ENCODE data around the gene FBL.
"Not testable (repeated sequence)": the region's sequence is repeated elsewhere in the genome, so short reads cannot be mapped to it uniquely, and the experiment has no call there.

Gene FBL

DNA sequence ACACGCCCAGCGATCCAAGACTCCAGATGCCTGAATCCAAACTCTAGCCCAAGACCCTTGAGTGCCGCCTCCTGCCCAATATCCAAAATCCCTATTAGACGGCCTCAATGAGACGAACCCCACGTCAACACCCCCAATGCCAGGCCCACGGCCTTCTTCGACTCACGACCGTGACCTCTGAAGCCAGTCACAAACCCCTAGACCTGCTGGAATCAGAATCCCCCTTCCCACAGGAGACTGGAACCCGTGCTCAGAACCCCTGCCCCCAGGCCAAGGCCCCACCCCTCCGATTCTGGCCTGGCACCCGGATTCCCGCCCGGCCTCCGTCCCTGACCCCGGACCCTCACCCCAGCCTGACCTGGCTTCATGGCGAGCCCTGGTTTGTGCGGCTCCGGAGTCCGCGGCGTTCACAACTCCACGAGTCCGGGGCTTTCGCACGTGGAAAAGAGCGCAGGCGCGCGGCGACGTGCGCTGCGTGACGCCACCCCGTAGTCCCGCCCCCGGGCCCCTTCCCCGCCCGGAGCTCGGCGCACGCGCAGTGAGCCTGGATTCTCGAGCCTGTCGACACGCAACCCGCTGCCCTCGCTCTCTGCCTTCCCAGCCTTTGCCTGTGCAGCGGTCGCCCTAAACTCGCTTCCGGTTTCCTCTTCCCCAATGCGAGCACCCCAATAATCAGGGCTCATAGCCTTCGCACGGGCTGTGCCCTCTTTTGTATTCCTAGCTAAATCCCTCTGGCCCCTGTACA lies at the start of gene FBL:
FBL (minus strand) TSS at position 447 of the 745 bp plus-strand sequence; CDS start at position 368, 79 bp downstream.
- peak; percentile 97 to 98 (median 98) for DNase-seq (ENCODE audit: low read depth in 3 of 3)

DNA sequence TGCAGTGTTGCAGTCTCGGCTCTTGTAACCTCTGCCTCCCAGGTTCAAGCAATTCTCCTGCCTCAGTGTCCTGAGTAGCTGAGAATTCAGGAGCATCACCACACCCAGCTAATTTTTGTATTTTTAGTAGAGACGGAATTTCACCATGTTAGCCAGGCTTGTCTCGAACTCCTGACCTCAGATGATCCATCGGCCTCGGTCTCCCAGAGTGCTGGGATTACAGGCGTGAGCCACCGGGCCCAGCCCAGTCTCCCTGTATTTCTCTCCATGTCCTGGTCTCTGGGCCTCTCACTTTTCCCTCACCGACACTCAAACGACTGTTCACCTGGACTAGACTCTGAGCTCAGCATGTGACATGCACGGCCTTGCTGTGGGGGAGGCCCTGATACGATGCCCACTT lies 48.9 kb upstream of the FBL start:
- DNase-seq (ENCODE audit: low read depth in 3 of 3), result not testable (repeated sequence)

DNA sequence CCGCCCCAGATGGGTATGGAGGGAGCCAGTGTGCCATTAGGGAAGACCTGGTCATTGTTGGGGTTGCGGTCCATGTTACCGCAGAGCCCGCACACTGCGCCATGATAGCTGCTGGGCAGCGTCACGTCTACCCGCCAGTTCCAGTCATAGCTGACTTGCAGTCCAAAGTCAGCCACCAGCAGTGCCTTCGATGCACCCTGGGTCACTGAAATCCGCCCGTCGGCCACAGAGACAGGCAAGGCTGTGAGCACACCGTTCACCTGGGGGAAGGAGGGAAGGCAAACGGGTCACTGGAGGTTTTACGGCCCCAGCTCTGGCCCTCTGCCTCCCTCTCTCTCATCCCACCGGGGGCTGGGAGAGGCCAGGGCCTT lies 48.0 kb upstream of the FBL start:
- DNase-seq (ENCODE audit: low read depth in 3 of 3), result not testable (repeated sequence)

DNA sequence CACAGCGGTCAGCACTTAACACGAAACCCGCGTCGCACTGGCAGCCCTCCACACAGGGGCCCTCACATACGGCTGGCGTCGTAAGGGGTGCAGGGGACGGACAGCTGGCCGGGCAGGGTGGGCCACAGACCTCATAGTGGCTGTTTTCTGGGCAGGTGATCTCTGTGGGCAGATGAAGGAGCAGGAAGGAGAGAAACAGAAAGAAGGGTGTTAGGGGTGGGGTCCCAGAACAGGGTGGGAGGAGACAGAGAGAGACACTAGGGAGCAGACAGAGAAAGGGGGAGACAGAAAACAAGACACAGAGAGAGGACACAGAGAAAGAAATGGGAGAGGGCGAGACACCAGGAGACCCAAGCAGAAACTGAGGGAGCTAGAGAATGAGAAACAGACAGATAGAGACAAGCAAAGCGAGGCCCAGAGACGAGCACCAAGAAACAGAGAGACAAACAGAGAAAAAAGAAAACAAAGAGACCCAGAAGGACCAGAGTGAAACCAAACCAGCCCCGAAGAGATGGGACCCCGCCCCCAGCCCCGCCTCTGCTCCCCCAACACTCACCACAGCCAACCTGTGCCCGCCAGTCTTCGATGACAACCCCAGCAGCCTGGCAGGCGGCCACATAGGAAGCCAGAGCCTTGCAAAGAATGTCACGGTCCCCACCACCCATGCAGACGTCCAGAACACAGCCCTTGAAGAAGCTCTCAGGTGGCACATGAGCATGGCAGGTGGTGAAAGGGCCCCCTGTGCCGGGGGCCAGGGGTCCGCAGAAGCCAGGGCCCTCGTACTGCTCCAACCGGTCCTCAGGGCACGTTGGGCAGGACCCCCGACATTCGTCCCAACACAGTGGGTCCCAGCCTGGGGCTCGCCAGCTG lies 47.4 kb upstream of the FBL start:
- DNase-seq (ENCODE audit: low read depth in 3 of 3), result not testable (repeated sequence)

DNA sequence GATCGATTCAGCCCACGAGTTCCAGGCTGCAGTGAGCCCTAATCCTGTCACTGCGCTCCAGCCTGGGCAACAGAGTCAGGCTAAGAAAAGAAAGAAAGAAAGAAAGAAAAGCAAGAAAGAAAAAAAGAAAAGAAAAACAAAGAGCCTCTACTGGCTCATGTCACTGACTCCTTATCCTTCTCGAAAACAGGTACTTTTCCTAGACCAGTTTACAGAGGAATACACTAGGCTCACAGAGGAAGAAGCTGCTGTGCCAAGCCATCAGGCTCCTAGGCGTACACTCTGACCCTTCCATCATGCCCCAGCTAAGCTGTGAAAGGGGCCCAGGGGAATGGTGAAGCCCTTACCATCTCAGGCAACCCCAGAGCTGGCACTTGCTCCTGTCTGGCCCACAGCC lies 46.3 kb upstream of the FBL start:
- DNase-seq (ENCODE audit: low read depth in 3 of 3), result not testable (repeated sequence)

DNA sequence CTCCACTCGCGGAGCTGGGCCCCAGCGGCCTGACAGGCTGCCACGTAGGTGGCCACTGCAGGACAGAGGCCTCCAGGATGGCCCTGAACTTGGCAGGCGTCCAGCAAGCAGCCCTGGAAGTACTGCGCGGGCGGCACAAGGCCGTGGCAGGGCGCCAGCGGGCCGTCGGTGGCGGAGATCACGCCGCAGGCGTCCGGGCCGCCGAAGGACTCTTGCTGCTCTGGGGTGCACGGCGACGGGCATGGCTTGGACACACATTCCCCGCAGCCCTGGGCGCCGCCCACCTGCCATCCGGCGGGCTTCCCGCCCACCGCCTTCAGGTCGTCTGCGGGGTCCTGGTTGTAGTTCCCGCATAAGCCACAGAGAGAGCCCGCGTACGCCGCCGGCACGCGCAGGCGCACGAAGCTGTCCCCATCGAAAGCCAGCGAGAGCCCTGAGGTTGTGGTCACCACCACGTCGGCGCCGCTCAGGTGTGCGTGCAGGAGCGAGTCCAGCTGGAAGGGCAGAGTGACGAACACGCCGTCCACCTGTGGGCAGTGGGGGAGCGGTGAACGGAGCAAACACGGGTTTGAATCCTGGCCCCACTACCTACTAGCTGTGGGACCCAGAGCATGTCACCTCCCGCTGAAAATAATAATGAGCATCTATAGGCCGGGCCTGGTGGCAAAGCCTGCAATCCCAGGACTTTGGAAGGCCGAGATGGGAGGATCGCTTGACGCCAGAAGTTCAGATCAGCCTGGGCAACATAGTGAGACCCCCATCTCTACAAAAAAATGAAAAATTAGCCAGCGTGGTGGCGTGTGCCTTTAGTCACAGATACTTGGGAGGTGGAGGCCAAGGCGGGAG lies 45.7 kb upstream of the FBL start:
- not testable (repeated sequence) for DNase-seq (ENCODE audit: low read depth in 3 of 3)

DNA sequence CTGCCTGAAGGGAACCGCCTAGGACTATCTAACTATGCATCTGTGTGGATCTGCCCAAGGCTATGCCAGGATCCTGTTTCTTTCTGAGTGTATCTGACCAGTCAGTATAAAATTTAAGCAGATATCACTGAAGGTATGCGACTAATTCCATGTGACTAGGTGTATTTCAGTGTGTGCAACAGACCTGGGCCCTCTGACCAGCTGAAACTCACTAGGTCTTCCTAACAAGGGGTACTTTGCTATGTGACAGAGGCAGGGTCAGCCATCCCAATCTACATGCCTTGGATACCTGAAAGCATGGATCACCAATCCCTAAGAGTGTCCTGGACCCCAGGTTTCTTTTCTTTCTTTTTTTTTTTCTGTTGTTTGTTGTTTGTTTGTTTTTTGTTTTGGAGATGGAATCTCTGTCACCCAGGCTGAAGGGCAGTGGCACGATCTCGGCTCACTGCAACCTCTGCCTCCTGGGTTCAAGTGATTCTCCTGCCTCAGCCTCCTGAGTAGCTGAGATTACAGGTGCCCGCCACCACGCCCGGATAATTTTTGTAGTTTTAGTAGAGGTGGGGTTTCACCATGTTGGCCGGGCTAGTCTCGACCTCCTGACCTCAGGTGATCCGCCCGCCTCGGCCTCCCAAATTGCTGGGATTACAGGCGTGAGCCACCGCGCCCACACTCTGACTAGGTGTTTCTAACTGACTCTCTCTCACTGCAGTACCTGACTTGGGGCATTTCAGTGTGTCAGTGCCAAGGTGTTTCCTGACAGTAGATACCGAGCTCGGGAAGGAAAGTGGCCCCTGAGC lies 44.8 kb upstream of the FBL start:
- DNase-seq (ENCODE audit: low read depth in 3 of 3), result no peak

DNA sequence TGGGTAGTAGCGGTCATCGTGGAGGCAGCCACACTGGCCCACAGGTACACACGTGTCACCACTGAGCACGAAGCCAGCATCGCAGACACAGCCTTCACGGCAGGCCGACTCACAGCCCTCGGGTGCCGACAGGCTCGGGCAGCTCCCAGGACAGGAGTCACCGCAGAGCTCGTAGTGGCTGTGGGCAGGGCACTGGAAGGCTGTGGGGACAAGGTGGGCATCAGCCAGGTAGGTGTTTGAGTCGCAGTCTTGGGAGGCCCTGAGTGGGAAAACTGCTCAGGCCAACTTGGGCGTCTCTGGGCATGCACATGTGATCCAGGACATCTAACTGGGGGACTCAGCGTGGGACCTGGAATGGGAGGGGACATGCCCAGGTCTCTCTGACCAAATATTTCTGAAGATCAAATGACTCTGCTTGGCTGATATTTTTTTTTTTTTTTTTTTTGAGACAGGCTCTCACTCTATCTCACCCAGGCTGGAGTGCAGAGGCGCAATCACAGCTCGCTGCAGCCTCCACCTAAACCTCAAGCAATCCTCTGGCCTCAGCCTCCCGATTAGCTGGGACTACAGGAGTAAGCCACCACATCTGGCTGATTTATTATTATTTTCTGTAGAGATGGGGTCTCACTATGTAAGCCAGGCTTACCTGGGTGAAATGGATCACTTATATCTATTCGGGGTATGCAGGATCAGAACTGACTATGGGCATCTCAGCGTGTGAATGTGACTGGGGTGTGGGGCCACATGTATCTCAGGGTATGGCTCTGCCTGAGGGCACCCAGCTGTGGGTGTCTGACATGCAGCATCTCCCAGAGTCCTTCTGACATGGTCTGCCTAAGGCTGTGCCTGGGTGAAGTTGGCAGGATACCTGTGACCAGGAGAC lies 43.9 kb upstream of the FBL start:
- not testable (repeated sequence) for DNase-seq (ENCODE audit: low read depth in 3 of 3)

DNA sequence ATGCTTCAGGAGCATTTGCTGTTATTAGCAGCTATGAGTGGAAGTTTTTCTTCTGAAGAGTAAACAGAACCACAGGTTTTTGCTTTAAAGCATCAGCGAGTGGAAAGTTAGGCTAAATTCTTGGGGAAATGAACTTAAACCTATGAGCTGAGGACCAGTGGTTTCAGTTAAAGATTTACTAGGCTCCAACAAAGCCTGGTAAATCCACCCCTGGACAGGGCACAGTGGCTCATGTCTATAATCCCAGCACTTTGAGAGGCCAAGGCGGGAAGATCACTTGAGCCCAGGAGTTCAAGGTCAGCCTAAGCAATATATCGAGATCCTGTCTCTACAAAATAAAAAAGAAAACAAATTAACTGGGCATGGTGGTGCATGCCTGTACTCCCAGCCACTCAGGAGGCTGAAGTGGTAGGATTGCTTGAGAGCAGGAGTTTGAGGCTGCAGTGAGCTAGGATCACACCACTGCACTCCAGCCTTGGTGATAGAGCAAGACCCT lies 41.3 kb upstream of the FBL start:
- not testable (repeated sequence) for DNase-seq (ENCODE audit: low read depth in 3 of 3)

DNA sequence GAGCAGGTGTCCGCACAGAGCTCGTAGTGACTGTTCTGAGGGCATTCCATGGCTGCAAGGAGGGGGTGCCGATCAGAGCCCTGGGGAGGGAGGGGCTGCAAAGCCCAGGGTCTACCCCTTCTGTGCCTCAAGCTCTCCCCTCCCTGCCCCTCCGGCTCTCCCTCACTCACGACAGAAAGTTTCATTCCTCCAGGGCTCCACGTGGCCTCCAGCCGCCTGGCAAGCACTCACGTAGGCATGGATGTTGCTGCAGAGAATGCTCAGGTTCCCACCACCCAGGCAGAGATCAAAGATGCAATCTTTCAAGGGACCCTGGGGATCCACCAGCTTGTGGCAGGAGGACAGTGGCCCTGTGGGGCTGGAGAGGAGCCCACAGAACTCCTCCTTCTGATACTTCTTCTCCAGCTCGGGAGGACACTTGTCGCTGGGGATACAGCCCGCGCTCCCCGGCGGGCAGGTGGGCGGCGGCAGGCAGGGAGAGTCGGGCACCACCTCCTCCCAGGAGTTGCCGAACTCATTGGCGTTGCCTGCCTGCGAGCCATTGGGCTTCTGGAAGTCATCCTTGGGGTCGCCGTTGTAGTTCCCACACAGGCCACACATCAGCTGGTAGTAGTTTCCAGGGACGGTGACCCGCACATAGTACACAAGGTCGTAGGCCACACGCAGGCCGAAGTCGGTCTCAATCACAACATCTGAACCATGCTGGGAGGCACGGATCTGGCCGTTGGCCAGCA lies 39.8 kb upstream of the FBL start:
- not testable (repeated sequence) for DNase-seq (ENCODE audit: low read depth in 3 of 3)

DNA sequence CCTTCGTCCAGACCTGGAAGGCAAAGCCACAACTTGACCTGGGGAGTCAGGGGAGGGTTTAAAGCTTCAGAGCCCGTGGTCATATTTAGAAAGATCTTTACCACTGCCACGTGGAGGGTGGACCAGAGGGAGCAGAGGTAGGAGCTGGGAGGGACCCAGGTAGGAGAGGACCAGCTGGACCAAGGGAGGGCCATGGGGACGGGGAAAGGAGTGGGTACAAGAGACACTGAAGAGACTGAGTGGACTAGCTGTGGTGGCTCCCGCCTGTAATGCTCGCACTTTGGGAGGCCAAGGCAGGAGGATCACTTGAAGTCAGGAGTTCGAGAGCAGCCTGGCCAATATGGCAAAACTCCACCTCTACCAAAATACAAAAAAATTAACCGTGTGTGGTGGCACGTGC lies 38.5 kb upstream of the FBL start:
- DNase-seq (ENCODE audit: low read depth in 3 of 3), result not testable (repeated sequence)

DNA sequence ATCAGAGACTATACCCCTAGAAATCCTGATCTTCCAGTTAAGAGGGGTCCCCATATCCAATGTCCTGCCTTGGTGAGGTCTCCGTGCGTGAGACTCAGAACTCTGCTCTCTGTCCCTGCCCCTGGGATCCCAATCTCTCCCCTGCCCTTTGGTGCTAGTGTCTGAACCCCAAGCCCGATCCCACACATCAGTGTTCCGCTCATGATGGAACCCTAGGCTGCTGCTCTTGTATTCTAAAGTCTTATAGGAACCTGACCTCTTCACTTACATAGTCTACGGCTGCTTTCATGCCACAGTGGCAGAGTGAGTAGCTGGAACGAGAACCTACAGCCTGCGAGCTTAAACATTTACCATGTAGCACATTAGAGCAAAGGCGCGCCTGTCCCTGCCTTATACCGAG lies 36.5 kb upstream of the FBL start:
- not testable (repeated sequence) for DNase-seq (ENCODE audit: low read depth in 3 of 3)

DNA sequence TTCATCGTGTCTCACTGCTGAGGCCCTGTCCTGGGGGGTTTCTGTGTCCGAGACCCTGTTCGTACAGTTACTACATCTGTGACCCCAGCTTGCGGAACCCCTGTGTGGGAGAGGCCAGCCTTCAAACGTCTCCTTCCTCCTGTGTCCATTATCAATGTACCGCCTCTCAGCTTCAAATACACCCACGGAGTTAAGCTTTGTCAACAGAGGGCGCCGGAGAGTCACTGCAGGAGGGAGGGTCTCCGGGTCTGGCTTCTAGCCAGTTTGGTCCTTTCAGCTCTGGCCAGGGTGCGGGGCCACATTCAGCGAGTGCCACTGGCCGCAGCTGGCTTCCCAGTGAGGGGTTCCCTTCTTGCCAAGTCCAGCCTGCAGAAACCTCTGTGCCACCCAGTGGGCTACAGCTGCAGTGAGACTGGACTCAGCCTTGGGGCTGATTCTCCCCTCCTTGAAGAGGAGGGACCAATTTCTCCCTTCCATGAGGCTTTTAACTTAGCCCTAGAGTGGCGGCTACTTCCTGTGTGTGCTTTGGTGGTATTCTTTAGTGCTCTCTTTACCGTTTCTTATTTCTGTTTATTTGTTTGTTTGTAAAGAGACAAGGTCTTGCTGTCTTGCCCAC lies 35.4 kb upstream of the FBL start:
- peak in 1 of 3 experiments; percentile 16 for DNase-seq (ENCODE audit: low read depth in 3 of 3)

DNA sequence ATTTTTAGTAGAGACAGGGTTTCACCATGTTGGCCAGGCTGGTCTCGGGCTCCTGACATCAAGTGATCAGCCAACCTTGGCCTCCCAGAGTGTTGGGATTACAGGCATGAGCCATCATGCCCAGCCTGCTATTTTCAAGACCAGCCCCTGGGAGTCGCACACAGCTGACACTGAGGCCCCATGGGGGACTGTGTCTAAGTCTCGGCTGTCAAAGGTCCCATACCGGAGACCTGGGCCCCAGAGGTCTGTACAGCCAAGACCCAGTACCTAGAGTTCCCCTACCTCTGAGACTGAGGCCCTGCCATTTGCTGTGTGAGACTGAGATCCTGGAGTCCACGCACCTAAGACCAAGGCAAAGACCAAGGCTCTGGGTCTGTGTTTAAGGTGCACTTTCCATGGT lies 34.1 kb upstream of the FBL start:
- not testable (repeated sequence) for DNase-seq (ENCODE audit: low read depth in 3 of 3)

DNA sequence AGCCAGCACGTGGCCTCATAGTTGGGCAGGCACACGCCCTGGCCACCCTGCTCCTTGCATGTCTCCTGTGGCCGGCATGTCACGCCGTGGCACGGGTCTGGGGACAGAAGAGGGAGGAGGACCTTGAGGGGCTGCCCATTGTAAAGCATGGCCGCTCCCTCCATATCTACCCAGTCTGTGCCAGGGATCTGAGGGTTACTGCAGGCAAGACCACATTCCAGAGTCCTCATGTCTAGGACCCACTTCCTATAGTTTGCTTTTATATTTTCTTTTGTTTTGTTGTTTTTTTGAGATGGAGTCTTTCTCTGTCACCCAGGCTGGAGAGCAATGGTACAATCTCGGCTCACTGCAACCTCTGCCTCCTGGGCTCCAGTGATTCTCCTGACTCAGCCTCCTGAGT lies 33.6 kb upstream of the FBL start:
- DNase-seq (ENCODE audit: low read depth in 3 of 3), result not testable (repeated sequence)

DNA sequence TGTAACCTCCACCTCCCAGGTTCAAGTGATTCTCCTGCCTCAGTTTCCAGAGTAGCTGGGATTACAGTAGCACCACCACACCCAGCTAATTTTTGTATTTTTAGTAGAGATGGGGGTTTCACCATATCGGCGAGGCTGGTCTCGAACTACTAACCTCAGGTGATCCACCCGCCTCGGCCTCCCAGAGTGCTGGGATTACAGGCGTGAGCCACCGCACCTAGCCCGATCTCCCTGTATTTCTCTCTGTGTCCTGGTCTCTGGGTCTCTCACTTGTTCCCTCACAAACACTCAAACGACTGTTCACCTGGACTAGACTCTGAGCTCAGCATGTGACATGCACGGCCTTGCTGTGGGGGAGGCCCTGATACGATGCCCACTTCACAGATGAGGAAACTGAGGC lies 32.7 kb upstream of the FBL start:
- DNase-seq (ENCODE audit: low read depth in 3 of 3), result not testable (repeated sequence)

DNA sequence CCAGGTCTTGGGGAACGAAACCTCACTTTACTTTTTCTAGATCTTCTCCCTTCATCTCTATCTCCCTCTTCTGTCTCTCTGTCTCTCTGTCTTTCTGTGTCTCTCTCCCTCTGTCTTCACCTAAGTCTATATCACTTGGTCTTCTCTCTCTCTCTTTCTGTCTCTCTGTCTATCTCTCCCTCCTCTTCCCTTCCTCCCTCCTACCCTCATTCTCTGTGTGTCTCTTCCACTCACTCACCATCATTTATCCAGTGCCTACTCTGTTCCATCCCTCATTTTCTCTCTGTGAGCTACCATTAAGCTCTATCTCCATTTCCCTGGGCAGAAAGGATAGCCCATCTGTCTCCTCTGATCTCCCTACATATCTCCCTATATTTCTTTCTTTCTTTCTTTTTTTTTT lies 32.2 kb upstream of the FBL start:
- DNase-seq (ENCODE audit: low read depth in 3 of 3), result no peak

DNA sequence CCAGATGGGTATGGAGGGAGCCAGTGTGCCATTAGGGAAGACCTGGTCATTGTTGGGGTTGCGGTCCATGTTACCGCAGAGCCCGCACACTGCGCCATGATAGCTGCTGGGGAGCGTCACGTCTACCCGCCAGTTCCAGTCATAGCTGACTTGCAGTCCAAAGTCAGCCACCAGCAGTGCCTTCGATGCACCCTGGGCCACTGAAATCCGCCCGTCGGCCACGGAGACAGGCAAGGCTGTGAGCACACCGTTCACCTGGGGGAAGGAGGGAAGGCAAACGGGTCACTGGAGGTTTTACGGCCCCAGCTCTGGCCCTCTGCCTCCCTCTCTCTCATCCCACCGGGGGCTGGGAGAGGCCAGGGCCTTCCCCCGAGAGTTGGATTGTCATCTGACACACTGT lies 31.8 kb upstream of the FBL start:
- DNase-seq (ENCODE audit: low read depth in 3 of 3), result not testable (repeated sequence)

DNA sequence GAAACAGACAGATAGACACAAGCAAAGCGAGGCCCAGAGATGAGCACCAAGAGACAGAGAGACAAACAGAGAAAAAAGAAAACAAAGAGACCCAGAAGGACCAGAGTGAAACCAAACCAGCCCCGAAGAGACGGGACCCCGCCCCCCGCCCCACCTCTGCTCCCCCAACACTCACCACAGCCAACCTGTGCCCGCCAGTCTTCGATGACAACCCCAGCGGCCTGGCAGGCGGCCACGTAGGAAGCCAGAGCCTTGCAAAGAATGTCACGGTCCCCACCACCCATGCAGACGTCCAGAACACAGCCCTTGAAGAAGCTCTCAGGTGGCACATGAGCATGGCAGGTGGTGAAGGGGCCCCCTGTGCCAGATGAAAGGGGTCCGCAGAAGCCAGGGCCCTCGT lies 31.3 kb upstream of the FBL start:
- not testable (repeated sequence) for DNase-seq (ENCODE audit: low read depth in 3 of 3)

All from stimulated activated CD4-positive, alpha-beta T cell treated with anti-CD3 and anti-CD28 coated beads, TNF-alpha, amount 100 ng/mL, for 4 hours (primary cell).